Skeletal muscle cell (primary cell): ENCODE data around the gene BCOR.

Experiments
- DNase-seq: peaks from one replicate; pipeline ENCODE4 v3.0.0-alpha.2; 2010; ENCODE audit warnings: low read depth
- H3K4me3 ChIP-seq: 2 replicates; pipeline ENCODE4 v1.5.1; 2011; ENCODE audit warnings: low read depth, mild to moderate bottlenecking, control low read depth, low read length, moderate library complexity

The BCOR gene

DNA sequence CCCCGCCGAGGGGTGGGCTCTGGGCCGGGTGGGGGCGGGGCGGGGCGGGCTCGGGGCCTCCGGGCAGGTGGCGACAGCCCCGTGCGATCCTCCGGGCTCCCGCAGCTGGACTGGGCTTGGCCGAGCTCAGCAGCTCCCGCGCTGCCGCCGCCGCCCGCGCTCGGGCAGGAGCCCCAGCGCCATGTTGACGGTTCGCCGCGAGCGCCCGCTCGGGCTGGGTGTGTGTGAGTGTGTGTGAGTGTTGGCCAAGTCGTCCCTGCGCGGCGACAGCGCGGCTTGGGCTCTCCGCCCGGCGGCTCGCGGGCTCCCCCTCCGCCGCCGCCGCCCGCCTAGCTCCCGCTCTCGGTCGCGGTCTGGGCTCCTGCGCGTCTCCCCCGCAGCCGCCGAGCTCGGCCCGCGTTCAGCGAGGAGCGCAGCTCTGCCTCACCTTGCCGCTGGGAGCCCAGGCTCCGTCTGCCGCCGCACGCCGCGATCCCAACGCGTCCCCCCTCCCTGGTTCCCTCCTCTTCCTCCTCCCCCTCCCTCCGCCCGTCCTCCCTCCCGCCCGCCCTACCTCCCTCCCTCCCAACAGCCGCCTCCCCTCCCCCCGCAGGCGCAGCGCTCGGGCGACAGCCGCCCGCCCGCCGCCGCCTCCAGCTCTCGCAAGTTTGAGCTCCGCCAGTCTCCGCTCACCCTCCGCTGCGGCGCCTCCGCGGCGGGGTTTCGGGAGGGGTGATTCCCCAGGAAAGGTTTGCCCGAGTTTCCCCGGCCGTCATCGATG lies at the start of gene BCOR:
Gene BCOR (minus strand): TSS at position 455 of the 760 bp plus-strand sequence. CDS start 20,029 bp downstream, outside the sequence.
- no peak for DNase-seq
- peak within 1 kb of the TSS; percentile 59 for H3K4me3 ChIP-seq

DNA sequence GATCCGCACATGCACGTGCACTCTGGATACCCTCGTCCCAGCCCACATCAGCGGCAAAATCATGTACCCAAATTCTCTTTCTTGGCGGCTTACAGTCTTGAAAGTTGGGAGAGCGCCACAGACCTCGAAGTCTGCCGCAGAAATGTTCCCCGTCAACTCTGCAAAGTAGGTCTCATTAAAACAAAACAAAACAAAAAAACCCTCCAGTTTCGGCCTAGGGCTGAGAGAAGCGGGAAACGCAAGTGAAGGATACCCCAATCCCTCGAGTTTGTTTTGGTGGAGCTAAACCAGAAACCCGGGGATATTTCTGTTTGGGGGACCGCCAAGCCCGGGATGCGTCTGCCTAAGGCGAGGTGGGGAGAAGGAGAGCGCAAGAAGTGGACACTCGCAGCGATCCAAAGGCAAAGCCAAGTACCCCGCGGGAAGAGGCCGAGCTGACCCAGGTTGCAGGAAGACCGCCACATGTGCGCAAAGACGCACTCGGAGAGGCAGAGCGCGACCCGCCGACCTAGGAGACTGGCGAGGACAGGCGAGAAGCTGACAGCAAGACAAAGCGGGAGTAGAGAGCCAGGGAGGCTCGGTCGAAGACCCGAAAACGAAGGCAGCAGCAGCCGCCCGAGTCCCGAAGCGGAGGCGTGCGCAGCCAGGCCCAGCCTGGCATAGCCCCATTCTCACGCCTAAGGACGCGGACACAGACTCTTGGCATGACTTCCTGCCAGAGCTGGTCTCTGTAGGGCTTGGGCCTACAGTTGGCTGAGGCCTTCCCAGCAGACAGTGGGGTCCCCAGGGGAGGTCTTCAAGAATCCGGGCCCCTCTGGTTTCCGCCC lies 49.6 kb upstream of the BCOR start:
- no peak overlapping the region for H3K4me3 ChIP-seq
- DNase-seq, result no peak

- no peak for DNase-seq
- H3K4me3 ChIP-seq, result peak overlapping the region; percentile 50
Observed at GRCh38 chrX:40146262-40147125, 48.7 kb upstream of the BCOR start.

DNA sequence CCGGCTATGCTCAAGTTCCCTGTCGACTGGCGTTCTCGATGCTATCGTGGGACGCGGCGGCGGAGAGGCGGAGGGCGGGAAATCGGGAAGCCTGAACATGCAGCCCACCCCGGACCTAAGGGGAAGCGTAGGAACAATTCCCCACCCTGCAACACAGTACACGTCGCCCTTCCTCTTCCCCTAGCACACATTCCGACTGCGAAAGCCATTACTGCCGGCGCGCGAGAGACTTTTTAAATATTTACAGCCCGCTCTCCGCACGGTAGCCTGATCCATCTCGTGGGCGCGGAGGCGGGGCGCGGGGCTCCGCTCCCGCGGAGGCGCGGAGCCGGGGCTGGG lies 48.1 kb upstream of the BCOR start:
- DNase-seq, result no peak

GRCh38 chrX:40145001-40145922 lies 47.5 kb upstream of the BCOR start:
- peak overlapping the region; percentile 50 for H3K4me3 ChIP-seq
- no peak for DNase-seq

More for the DNA sequence above, 48.1 kb upstream of the BCOR start:
- peak overlapping the region; percentile 50 for H3K4me3 ChIP-seq

GRCh38 chrX:40144576-40144975 lies 46.8 kb upstream of the BCOR start:
- no peak for DNase-seq
- no peak overlapping the region for H3K4me3 ChIP-seq

DNA sequence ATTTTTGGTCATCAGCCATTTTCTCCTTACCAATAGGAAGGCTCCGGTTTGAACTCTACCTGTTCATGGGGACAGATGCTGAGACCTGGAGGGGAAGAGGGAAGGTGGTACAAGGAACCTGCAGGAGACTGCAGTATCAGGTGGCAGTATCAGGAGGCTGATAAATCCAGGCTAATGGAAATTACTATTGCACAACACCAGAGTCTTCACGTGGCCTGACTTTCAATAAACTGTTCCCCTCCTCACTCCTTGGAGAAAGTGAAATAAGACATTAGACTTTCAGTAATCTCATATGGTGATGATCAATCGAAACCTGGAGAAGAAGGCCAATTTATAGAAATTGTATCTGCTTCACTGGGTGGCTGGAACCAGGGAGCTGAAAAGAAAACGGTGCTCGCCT lies 46.2 kb upstream of the BCOR start:
- H3K4me3 ChIP-seq, result no peak overlapping the region
- no peak for DNase-seq

- no peak for DNase-seq
- no peak overlapping the region for H3K4me3 ChIP-seq
Observed at GRCh38 chrX:40143001-40143400, 45.2 kb upstream of the BCOR start.

DNA sequence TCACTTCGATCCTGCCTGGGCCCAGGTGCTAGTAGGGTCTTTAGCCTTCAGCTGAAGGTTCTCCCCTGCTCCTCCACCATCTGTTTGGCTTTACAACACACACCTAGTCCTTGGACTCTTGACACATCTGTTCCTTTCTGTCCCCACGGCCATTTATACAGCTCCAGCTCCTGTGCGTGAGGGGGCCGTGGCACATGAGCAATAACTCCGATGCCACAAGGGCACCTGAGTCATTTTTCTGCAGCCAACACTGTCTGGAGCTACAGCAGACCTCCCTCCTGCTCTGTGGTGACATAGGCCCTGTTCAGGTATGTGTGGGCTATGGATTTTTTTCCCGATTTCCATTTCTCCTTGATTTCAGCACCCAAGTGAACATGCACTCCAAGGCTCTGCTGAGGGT lies 44.7 kb upstream of the BCOR start:
- H3K4me3 ChIP-seq, result no peak overlapping the region

GRCh38 chrX:40140706-40141499 lies 43.1 kb upstream of the BCOR start:
- no peak for DNase-seq
- no peak overlapping the region for H3K4me3 ChIP-seq

More for the DNA sequence above, 44.7 kb upstream of the BCOR start:
- no peak for DNase-seq

- no peak overlapping the region for H3K4me3 ChIP-seq
- DNase-seq, result peak; percentile 48
Observed at GRCh38 chrX:40132751-40133150, 35.0 kb upstream of the BCOR start.

DNA sequence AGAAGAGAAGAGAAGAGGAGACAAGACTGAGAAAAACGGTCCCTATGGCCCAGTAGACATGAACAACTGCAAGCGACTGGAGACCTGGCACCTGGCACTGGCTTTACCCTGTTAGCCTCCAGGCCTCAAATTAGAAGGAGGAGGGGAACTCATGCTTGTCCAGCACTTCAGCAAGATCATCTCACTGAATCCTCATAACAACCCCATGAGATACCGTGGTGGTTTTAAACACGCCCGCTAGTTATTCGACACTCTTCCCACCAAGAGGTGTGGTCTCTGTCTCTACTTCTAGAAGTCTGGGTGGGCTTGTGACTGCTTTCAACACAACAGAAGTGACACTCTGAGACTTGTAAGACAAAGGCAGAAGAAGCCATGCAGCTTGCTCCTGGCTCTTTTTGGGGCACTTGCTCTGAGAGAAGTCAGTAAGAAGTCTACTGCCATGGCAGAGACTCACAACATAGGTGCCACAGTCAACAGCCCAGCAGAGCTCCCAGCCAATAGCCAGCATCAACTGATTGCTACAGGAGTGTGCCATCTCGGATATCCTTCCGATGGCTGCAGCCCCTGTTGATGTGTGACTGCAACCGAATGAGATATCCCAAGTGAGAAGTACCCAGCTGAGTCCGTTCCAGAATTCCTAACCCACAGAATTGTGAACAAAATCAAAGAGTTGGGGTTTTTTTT lies 34.0 kb upstream of the BCOR start:
- DNase-seq, result no peak
- no peak overlapping the region for H3K4me3 ChIP-seq

DNA sequence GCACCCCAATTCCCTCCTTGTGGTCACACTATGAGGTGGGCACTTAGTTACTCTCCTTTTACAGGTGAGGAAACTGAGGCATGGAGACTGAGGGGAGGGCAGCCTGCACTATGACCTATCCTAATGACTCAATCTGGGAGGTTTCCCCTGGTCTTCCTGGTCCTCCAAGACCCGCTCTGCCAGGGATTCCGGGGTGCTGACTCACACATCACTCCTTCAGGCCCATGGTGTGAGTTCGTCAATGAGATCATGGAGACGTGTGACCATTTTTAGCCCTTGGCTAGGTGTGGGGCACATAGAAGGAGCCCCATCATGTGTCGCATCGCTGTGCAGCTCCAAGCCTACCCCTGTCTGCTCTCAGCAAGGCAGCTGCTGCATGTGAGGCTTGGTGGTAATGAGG lies 32.4 kb upstream of the BCOR start:
- no peak for DNase-seq
- H3K4me3 ChIP-seq, result no peak overlapping the region

DNA sequence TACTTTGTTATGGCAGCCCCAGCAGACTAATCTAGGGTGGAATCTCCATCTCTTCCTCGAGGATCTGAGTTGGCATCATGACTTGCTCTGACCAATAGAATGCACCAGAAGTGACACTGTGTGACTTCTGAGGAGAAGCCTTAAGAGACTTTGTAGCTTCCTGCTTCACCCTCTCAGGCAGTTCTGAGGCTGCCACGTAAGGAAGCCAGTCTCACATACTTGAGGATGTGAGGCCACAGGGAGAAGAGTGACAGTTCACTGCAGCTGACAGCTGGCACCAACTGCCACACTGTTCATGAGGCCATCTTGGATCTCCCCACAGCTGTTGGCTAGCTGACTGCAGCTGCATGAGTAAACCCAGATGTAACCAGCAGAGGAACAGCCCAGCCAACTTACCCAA lies 29.3 kb upstream of the BCOR start:
- no peak overlapping the region for H3K4me3 ChIP-seq
- DNase-seq, result no peak

DNA sequence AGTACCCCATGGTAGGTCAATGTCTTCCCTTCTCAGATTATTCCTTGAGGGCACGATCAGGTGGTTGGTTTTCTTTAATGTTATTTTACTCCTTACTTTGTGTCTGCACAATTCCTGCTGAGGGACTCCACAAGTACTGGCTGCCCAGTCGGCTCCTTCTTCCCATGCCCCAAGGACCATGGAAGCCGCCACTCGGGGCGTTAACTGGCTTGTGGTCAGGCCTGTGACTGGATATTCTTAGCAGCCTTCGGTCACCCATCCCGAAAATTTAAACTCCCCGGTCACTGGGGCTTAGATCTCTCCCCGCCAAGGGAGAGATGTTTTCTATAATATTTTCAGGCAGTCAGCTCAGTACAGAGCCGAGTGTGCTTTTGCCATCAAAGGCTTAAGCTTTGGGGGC lies 24.7 kb upstream of the BCOR start:
- DNase-seq, result no peak
- no peak overlapping the region for H3K4me3 ChIP-seq

DNA sequence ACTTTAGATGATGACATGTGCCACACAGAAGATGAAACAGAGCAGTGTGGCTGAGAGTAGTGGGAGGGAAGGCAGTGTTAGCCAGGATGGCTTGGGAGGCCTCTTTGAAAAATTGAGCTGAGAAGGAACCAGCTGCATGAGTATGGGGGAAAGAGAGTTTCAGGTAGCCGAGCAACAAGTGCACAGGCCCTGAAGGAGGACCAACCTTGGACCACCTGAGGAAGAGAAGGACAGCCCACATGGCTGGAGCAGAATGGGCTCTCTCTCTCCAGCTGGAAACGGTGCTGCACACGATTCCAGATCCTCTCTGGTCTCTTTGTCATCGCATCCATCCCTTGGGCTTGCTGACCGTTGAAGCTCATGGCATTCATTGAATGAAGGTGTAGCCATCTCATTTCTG lies 23.9 kb upstream of the BCOR start:
- H3K4me3 ChIP-seq, result no peak overlapping the region
- no peak for DNase-seq

- no peak overlapping the region for H3K4me3 ChIP-seq
- DNase-seq, result no peak
Observed at GRCh38 chrX:40120838-40121580, 23.3 kb upstream of the BCOR start.
